ENCODE data around the gene TAS2R16. TPM values are rescaled to one million over a fixed set of nuclear protein-coding genes. Genes with fewer than 3 reads are reported as not detected.
"Not testable (repeated sequence)": the region's sequence is repeated elsewhere in the genome, so short reads cannot be mapped to it uniquely, and the experiment has no call there.

The TAS2R16 gene
- total RNA-seq, 2 experiments from 2014 or later = not detected

DNA sequence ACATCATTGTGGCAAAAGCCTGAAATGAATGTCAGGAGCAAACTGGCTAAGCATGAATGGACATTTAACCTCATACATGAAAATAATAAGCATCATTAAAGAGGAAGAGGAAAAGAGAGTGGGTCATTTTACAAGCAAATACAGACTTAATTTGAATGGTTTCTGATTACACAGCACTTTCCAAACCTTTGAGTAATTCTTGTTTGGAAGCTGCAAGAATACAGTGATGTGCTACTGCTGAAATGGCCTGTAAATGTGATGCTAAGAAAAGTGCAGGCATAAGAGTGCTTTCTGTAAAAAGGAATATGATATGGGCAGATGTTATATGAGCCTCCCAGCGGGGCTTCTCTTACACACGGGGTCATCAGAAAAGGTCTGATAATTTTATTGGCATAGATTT, 30.2 kb downstream of the TAS2R16 start:
- no peak for DNase-seq (ENCODE audit: low spot score)
- H3K9me2 ChIP-seq (ENCODE audit: insufficient read depth, low read length) = no peaks in the 10 kb centered on the region
- H3K4me2 ChIP-seq (ENCODE audit: low read length) = no peak overlapping the region
- no peaks in the 10 kb centered on the region for H3K9me3 ChIP-seq (ENCODE audit: low read length)
- intact Hi-C loops (cut with micrococcal nuclease; ENCODE audit: unreplicated experiment) = no loop called here
- no peaks in the 10 kb centered on the region for H3K79me2 ChIP-seq (ENCODE audit: insufficient read depth, low read depth, low read length)
- no TSS peak for BruUV-seq (replicated peaks)
- no peaks in the 10 kb centered on the region for H3K36me3 ChIP-seq (ENCODE audit: insufficient read depth, low read length)
- no peaks in the 10 kb centered on the region for H4K20me1 ChIP-seq (ENCODE audit: insufficient read depth, low read length)
- H3K27ac ChIP-seq (ENCODE audit: low read depth, low read length, poor library complexity, severe bottlenecking) = no peak overlapping the region
- POLR2A ChIA-PET = no interaction called here
- TF ChIP-seq, protein P1, sequence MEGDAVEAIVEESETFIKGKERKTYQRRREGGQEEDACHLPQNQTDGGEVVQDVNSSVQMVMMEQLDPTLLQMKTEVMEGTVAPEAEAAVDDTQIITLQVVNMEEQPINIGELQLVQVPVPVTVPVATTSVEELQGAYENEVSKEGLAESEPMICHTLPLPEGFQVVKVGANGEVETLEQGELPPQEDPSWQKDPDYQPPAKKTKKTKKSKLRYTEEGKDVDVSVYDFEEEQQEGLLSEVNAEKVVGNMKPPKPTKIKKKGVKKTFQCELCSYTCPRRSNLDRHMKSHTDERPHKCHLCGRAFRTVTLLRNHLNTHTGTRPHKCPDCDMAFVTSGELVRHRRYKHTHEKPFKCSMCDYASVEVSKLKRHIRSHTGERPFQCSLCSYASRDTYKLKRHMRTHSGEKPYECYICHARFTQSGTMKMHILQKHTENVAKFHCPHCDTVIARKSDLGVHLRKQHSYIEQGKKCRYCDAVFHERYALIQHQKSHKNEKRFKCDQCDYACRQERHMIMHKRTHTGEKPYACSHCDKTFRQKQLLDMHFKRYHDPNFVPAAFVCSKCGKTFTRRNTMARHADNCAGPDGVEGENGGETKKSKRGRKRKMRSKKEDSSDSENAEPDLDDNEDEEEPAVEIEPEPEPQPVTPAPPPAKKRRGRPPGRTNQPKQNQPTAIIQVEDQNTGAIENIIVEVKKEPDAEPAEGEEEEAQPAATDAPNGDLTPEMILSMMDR (conservative IDR thresholded peaks at IDR 0.05; ENCODE audit: low read length) = no peak
- TF ChIP-seq EZH2phosphoT487 (IDR thresholded peaks at IDR 0.05; ENCODE audit: borderline replicate concordance, low read depth, low read length) = no peak
- no peaks in the 10 kb centered on the region for H3K4me1 ChIP-seq (ENCODE audit: insufficient read depth, low read length, poor library complexity, severe bottlenecking)
- no peak overlapping the region for H2AFZ ChIP-seq (ENCODE audit: low read length)
- no peak overlapping the region for H3K4me3 ChIP-seq (ENCODE audit: low read depth, low read length, poor library complexity, severe bottlenecking)
- CTCF ChIA-PET (ENCODE audit: unreplicated experiment) = no interaction called here

DNA sequence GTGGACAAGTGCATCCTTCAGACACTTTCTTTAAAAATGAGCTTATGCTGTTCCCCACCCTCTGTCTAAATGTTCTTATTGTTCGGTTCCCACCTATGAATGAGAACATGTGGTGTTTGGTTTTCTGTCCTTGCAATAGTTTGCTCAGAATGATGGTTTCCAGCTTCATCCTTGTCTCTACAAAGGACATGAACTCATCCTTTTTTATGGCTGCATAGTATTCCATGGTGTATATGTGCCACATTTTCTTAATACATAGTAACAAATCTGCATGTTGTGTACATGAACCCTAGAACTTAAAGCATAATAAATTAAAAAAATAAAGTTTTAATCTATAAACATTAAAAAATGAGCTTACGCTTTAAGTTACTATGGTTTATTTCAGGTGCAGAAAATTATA, 41.8 kb downstream of the TAS2R16 start:
- H3K9me3 ChIP-seq (ENCODE audit: low read length); H3K27ac ChIP-seq (ENCODE audit: low read depth, low read length, poor library complexity, severe bottlenecking); DNase-seq (ENCODE audit: low spot score); H3K36me3 ChIP-seq (ENCODE audit: insufficient read depth, low read length); H3K4me3 ChIP-seq (ENCODE audit: low read depth, low read length, poor library complexity, severe bottlenecking); H2AFZ ChIP-seq (ENCODE audit: low read length); intact Hi-C loops (cut with micrococcal nuclease; ENCODE audit: unreplicated experiment); H3K4me2 ChIP-seq (ENCODE audit: low read length); BruUV-seq (replicated peaks); CTCF ChIA-PET (ENCODE audit: unreplicated experiment); H3K79me2 ChIP-seq (ENCODE audit: insufficient read depth, low read depth, low read length); H4K20me1 ChIP-seq (ENCODE audit: insufficient read depth, low read length); H3K9me2 ChIP-seq (ENCODE audit: insufficient read depth, low read length); H3K4me1 ChIP-seq (ENCODE audit: insufficient read depth, low read length, poor library complexity, severe bottlenecking): not testable (repeated sequence)
- POLR2A ChIA-PET = interaction anchor here (0.5 to 1.2 kb wide), 4 partner anchors 10 to 97 kb away, joined by 3 to 4 read pairs (median 4); no protein-coding TSS in a partner anchor

DNA sequence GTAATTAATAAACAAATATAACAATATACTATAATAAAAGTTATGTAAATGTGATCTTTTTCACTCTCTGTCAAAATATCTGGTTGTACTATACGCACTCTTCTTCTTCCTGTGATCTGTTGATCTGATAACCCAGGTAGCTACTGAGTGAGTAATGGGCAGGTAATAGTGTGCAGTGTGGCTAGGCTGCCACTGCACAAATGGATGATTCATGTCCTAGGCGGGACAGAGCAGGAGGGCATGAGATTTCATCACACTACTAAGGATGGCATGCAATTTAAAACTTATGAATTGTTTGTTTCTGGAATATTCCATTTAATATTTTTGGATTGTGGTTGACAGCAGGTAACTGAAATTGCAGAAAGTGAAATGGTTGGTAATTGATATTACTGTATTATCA, 44.5 kb downstream of the TAS2R16 start:
- Histone ChIP-seq H4K20me1 (ENCODE audit: insufficient read depth, low read length) (no peaks in the 10 kb centered on the region), H3K27ac (ENCODE audit: low read depth, low read length, poor library complexity, severe bottlenecking) (no peak overlapping the region), H3K79me2 (ENCODE audit: insufficient read depth, low read depth, low read length) (no peaks in the 10 kb centered on the region), H3K36me3 (ENCODE audit: insufficient read depth, low read length) (no peaks in the 10 kb centered on the region), H3K9me2 (ENCODE audit: insufficient read depth, low read length) (no peaks in the 10 kb centered on the region), H3K4me3 (ENCODE audit: low read depth, low read length, poor library complexity, severe bottlenecking) (no peak overlapping the region), H3K4me2 (ENCODE audit: low read length) (no peak overlapping the region), H2AFZ (ENCODE audit: low read length) (no peak overlapping the region), H3K9me3 (ENCODE audit: low read length) (no peaks in the 10 kb centered on the region), H3K4me1 (ENCODE audit: insufficient read depth, low read length, poor library complexity, severe bottlenecking) (no peaks in the 10 kb centered on the region)
- no TSS peak for BruUV-seq (replicated peaks)
- ChIA-PET CTCF (ENCODE audit: unreplicated experiment) (no interaction called here), POLR2A (no interaction called here)
- intact Hi-C loops (cut with micrococcal nuclease; ENCODE audit: unreplicated experiment) = no loop called here
- TF ChIP-seq, protein P1 (conservative IDR thresholded peaks at IDR 0.05; ENCODE audit: low read length) = no peak
- no peak for TF ChIP-seq EZH2phosphoT487 (IDR thresholded peaks at IDR 0.05; ENCODE audit: borderline replicate concordance, low read depth, low read length)
- no peak for DNase-seq (ENCODE audit: low spot score)
